Activated CD4-positive, alpha-beta memory T cell treated with anti-CD3 and anti-CD28 coated beads, Interleukin-2, amount 10 ng/mL, durations not matched to agents 7 days and 5 days (primary cell): Measurements from ENCODE around the gene MARCHF3. TPM values are rescaled to one million over a fixed set of nuclear protein-coding genes. Genes with fewer than 3 reads are reported as not detected.
"Not testable (repeated sequence)": the region's sequence is repeated elsewhere in the genome, so short reads cannot be mapped to it uniquely, and the experiment has no call there.

Source experiments
- CTCF ChIA-PET: fragments of 350-600 bp; sonication (Branson Sonifier 250); formaldehyde crosslinking; loops from one replicate; lab custom pipeline; 2021; ENCODE audit warnings: antibody characterized with exemption, inconsistent platforms; lab: Charles Lee
- POLR2A ChIA-PET: fragments of 350-600 bp; sonication (Branson Sonifier 250); formaldehyde crosslinking; loops from one replicate; lab custom pipeline; 2021; ENCODE audit warnings: antibody characterized with exemption; lab: Charles Lee
- DNase-seq: peaks from one replicate; pipeline ENCODE4 v3.0.0-alpha.2; 2020
- H3K27ac Mint-ChIP-seq: one replicate; pipeline ENCODE4 v1.8.0; 2021; ENCODE audit warnings: mild to moderate bottlenecking, mixed read lengths
- H3K27me3 Mint-ChIP-seq: one replicate; pipeline ENCODE4 v1.8.0; 2021; ENCODE audit warnings: mixed read lengths
- H3K36me3 Mint-ChIP-seq: one replicate; pipeline ENCODE4 v1.8.0; 2021; ENCODE audit warnings: low read depth, mixed read lengths
- H3K4me1 Mint-ChIP-seq: one replicate; pipeline ENCODE4 v1.8.0; 2021; ENCODE audit warnings: mixed read lengths
- H3K4me3 Mint-ChIP-seq: one replicate; pipeline ENCODE4 v1.8.0; 2021; ENCODE audit warnings: mild to moderate bottlenecking, mixed read lengths
- H3K9me3 Mint-ChIP-seq: one replicate; pipeline ENCODE4 v1.8.0; 2021; ENCODE audit warnings: mixed read lengths
- total RNA-seq, 2 experiments: library from RNA; stranded (reverse); gene quantifications; one replicate each; pipeline ENCODE4 v1.2.3, GENCODE V29; 2021

The MARCHF3 gene
- total RNA-seq, 2 experiments from 2014 or later = 0.68 to 0.70 TPM

GRCh38 chr5:127019928-127020327 lies 10.4 kb downstream of the MARCHF3 start:
- Mint-ChIP-seq H3K36me3 (no peaks in the 10 kb centered on the region), H3K27ac (no peak overlapping the region), H3K4me1 (no peaks in the 10 kb centered on the region), H3K4me3 (no peak overlapping the region), H3K9me3 (no peaks in the 10 kb centered on the region), H3K27me3 (peaks cover 7% of the 10 kb centered on the region)
- CTCF ChIA-PET = no interaction called here
- no peak for DNase-seq
- POLR2A ChIA-PET = no interaction called here

- H3K9me3 Mint-ChIP-seq, DNase-seq, H3K36me3 Mint-ChIP-seq, H3K27me3 Mint-ChIP-seq, CTCF ChIA-PET, POLR2A ChIA-PET, H3K27ac Mint-ChIP-seq, H3K4me3 Mint-ChIP-seq, H3K4me1 Mint-ChIP-seq: not testable (repeated sequence)
Observed at GRCh38 chr5:127016722-127017121, 13.6 kb downstream of the MARCHF3 start.

- Mint-ChIP-seq H3K4me1 (no peaks in the 10 kb centered on the region), H3K27me3 (peaks cover 3% of the 10 kb centered on the region), H3K9me3 (no peaks in the 10 kb centered on the region), H3K36me3 (no peaks in the 10 kb centered on the region), H3K4me3 (no peak overlapping the region), H3K27ac (no peak overlapping the region)
- CTCF ChIA-PET = no interaction called here
- no peak for DNase-seq
- POLR2A ChIA-PET = no interaction called here
Observed at GRCh38 chr5:127015716-127016115, 14.6 kb downstream of the MARCHF3 start.

GRCh38 chr5:127014573-127014972 lies 15.8 kb downstream of the MARCHF3 start:
- Mint-ChIP-seq H3K36me3 (no peaks in the 10 kb centered on the region), H3K9me3 (no peaks in the 10 kb centered on the region), H3K4me1 (no peaks in the 10 kb centered on the region), H3K4me3 (no peak overlapping the region), H3K27me3 (peaks cover 3% of the 10 kb centered on the region), H3K27ac (no peak overlapping the region)
- DNase-seq = no peak
- POLR2A ChIA-PET = no interaction called here
- CTCF ChIA-PET = no interaction called here

- H3K4me3 Mint-ChIP-seq = no peak overlapping the region
- H3K9me3 Mint-ChIP-seq = no peaks in the 10 kb centered on the region
- no peaks in the 10 kb centered on the region for H3K4me1 Mint-ChIP-seq
- no peak overlapping the region for H3K27ac Mint-ChIP-seq
- no peak for DNase-seq
- ChIA-PET CTCF (no interaction called here), POLR2A (no interaction called here)
- no peaks in the 10 kb centered on the region for H3K36me3 Mint-ChIP-seq
- peaks cover 3% of the 10 kb centered on the region for H3K27me3 Mint-ChIP-seq
Observed at GRCh38 chr5:127013407-127013806, 17.0 kb downstream of the MARCHF3 start.

- no peaks in the 10 kb centered on the region for H3K36me3 Mint-ChIP-seq
- no peak overlapping the region for H3K27ac Mint-ChIP-seq
- CTCF ChIA-PET = no interaction called here
- no peak overlapping the region for H3K4me3 Mint-ChIP-seq
- H3K9me3 Mint-ChIP-seq = no peaks in the 10 kb centered on the region
- no peak for DNase-seq
- peaks cover 3% of the 10 kb centered on the region for H3K27me3 Mint-ChIP-seq
- no peaks in the 10 kb centered on the region for H3K4me1 Mint-ChIP-seq
- POLR2A ChIA-PET = no interaction called here
Observed at GRCh38 chr5:127012916-127013315, 17.4 kb downstream of the MARCHF3 start.

- Mint-ChIP-seq H3K27ac (no peak overlapping the region), H3K4me1 (no peaks in the 10 kb centered on the region), H3K4me3 (no peak overlapping the region), H3K27me3 (peaks cover 3% of the 10 kb centered on the region), H3K9me3 (no peaks in the 10 kb centered on the region), H3K36me3 (no peaks in the 10 kb centered on the region)
- ChIA-PET POLR2A (no interaction called here), CTCF (no interaction called here)
- no peak for DNase-seq
Observed at GRCh38 chr5:127011961-127012644, 18.3 kb downstream of the MARCHF3 start.

- no peaks in the 10 kb centered on the region for H3K36me3 Mint-ChIP-seq
- peaks cover 3% of the 10 kb centered on the region for H3K27me3 Mint-ChIP-seq
- ChIA-PET CTCF (no interaction called here), POLR2A (no interaction called here)
- H3K9me3 Mint-ChIP-seq = no peaks in the 10 kb centered on the region
- no peak overlapping the region for H3K27ac Mint-ChIP-seq
- no peaks in the 10 kb centered on the region for H3K4me1 Mint-ChIP-seq
- no peak for DNase-seq
- H3K4me3 Mint-ChIP-seq = no peak overlapping the region
Observed at GRCh38 chr5:127011153-127011552, 19.2 kb downstream of the MARCHF3 start.

GRCh38 chr5:127010362-127010761 lies 20.0 kb downstream of the MARCHF3 start:
- POLR2A ChIA-PET = no interaction called here
- no peak for DNase-seq
- H3K36me3 Mint-ChIP-seq = no peaks in the 10 kb centered on the region
- H3K27ac Mint-ChIP-seq = no peak overlapping the region
- no peaks in the 10 kb centered on the region for H3K27me3 Mint-ChIP-seq
- CTCF ChIA-PET = no interaction called here
- H3K4me1 Mint-ChIP-seq = no peaks in the 10 kb centered on the region
- no peak overlapping the region for H3K4me3 Mint-ChIP-seq
- no peaks in the 10 kb centered on the region for H3K9me3 Mint-ChIP-seq

GRCh38 chr5:127009784-127010183 lies 20.6 kb downstream of the MARCHF3 start:
- ChIA-PET POLR2A (no interaction called here), CTCF (no interaction called here)
- H3K4me1 Mint-ChIP-seq = no peaks in the 10 kb centered on the region
- no peak overlapping the region for H3K4me3 Mint-ChIP-seq
- no peaks in the 10 kb centered on the region for H3K9me3 Mint-ChIP-seq
- no peak overlapping the region for H3K27ac Mint-ChIP-seq
- no peaks in the 10 kb centered on the region for H3K27me3 Mint-ChIP-seq
- H3K36me3 Mint-ChIP-seq = no peaks in the 10 kb centered on the region
- no peak for DNase-seq

GRCh38 chr5:127008300-127008975 lies 21.9 kb downstream of the MARCHF3 start:
- Mint-ChIP-seq H3K36me3 (no peaks in the 10 kb centered on the region), H3K4me3 (no peak overlapping the region), H3K4me1 (no peaks in the 10 kb centered on the region), H3K27ac (no peak overlapping the region), H3K27me3 (no peaks in the 10 kb centered on the region), H3K9me3 (no peaks in the 10 kb centered on the region)
- ChIA-PET CTCF (interaction anchor here (0.6 kb wide), 1 partner anchor 483 kb away, joined by 3 read pairs; no protein-coding TSS in a partner anchor), POLR2A (no interaction called here)
- no peak for DNase-seq

- H3K27ac Mint-ChIP-seq = no peak overlapping the region
- H3K36me3 Mint-ChIP-seq = no peaks in the 10 kb centered on the region
- H3K9me3 Mint-ChIP-seq = no peaks in the 10 kb centered on the region
- ChIA-PET POLR2A (no interaction called here), CTCF (interaction anchor here (0.6 kb wide), 1 partner anchor 483 kb away, joined by 3 read pairs; no protein-coding TSS in a partner anchor)
- DNase-seq = no peak
- no peaks in the 10 kb centered on the region for H3K27me3 Mint-ChIP-seq
- H3K4me3 Mint-ChIP-seq = no peak overlapping the region
- no peaks in the 10 kb centered on the region for H3K4me1 Mint-ChIP-seq
Observed at GRCh38 chr5:127007522-127007921, 22.8 kb downstream of the MARCHF3 start.

GRCh38 chr5:127006744-127007143 lies 23.6 kb downstream of the MARCHF3 start:
- H3K9me3 Mint-ChIP-seq = no peaks in the 10 kb centered on the region
- no peaks in the 10 kb centered on the region for H3K36me3 Mint-ChIP-seq
- H3K27ac Mint-ChIP-seq = no peak overlapping the region
- H3K27me3 Mint-ChIP-seq = no peaks in the 10 kb centered on the region
- no peak for DNase-seq
- no peaks in the 10 kb centered on the region for H3K4me1 Mint-ChIP-seq
- H3K4me3 Mint-ChIP-seq = no peak overlapping the region
- POLR2A ChIA-PET = no interaction called here
- CTCF ChIA-PET = no interaction called here

GRCh38 chr5:127005282-127005681 lies 25.1 kb downstream of the MARCHF3 start:
- H3K27me3 Mint-ChIP-seq, POLR2A ChIA-PET, CTCF ChIA-PET, H3K27ac Mint-ChIP-seq, H3K4me1 Mint-ChIP-seq, H3K36me3 Mint-ChIP-seq, DNase-seq, H3K4me3 Mint-ChIP-seq, H3K9me3 Mint-ChIP-seq: not testable (repeated sequence)
